ENCODE results near the gene TNFRSF4. TPM values are rescaled to one million over a fixed set of nuclear protein-coding genes. Genes with fewer than 3 reads are reported as not detected.
"Not testable (repeated sequence)": the region's sequence is repeated elsewhere in the genome, so short reads cannot be mapped to it uniquely, and the experiment has no call there.

Gene TNFRSF4
- total and polyA plus RNA-seq, 9 donors: 1.5 to 3.3 (median 2.1) TPM

DNA sequence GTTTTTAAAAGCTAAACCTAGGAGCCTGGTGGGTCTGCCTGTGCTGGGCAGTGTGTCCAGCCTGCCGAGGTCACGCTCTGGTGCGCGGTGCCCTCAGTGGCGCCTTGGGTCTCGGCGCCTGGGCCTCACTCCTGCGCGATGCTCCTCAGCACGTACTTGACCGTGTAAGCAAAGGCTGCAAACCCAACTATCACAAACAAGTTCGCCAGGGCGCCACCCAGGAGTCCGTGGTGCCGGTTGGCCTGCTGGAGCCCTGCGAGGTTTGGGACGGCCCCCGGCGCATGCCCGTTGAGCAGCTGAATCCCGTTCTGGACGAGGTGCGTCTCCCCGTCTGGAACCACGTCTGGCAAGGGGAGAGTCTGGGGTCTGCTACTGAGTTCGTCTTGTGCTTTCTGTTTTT, 41.1 kb upstream of the TNFRSF4 start:
- no peak overlapping the region for H3K27ac ChIP-seq (ENCODE audit: low read length)
- no peaks in the 10 kb centered on the region for H3K27me3 ChIP-seq (ENCODE audit: control insufficient read depth, insufficient read depth, low read length)
- no peak for DNase-seq
- H3K36me3 ChIP-seq (ENCODE audit: control insufficient read depth, insufficient read depth, low read length): peaks cover 65% of the 10 kb centered on the region
- WGBS (ENCODE audit: insufficient coverage): 94% methylated on average over 26 of the region's 26 CpGs
- no peaks in the 10 kb centered on the region for H3K9me3 ChIP-seq (replicated peaks; ENCODE audit: control insufficient read depth, low read depth, low read length)
- H3K4me3 ChIP-seq (ENCODE audit: low read length): no peak overlapping the region
- no peaks in the 10 kb centered on the region for H3K4me1 ChIP-seq (ENCODE audit: control insufficient read depth, insufficient read depth, low read length)

DNA sequence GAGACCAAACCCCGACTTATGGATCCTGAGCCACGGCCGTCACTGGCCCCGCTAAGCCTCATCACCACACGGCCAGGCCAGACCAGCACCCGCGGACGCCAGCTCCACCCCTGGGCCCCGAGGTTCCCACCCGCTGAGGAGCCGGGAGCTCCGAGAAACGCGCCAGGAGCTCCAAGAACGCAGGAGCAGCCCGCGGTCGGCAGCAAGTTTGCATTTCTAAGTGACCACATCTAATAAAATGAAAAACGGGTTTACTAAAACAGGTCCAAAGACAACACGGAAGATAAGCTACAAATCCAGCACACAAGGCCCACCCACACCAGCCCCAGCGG, 40.7 kb upstream of the TNFRSF4 start:
- 86% methylated on average over 20 of the region's 21 CpGs for WGBS (ENCODE audit: insufficient coverage)
- H3K36me3 ChIP-seq (ENCODE audit: control insufficient read depth, insufficient read depth, low read length): peaks cover 61% of the 10 kb centered on the region

DNA sequence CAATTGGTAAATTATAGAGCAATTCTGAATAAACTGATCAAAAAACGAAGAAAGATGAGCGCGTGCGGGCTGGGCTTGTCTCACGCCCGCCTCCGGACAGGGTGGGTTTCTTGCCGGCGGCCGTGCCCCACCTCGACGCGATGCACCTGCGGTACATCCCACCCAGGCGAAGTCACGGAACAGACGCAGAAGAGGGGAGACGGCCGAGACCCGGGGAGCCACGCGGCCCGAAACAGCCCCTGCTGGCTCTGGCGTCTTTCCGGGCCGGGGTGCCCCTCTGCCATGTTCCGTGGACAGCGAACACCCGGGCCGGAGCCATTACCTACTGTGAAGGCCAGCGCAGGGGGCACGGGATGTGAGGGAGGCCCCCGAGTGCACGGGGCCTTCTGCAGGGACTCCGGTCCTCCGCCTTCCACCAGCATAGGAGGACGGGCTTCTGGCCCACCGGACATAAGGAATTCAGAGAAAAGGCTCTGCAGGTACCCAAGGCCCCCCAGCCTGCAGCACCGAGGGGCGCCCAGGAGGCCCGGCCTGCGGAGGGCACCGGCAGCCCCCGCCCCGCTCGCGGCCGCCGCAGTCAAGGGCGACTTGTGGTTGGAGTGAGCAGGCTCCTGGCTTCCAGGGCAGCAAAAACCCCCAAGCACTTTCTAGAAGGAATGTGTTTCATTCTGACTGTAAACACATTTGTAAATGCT, 40.2 kb upstream of the TNFRSF4 start:
- Histone ChIP-seq H3K27me3 (ENCODE audit: control insufficient read depth, insufficient read depth, low read length) (no peaks in the 10 kb centered on the region), H3K9me3 (replicated peaks; ENCODE audit: control insufficient read depth, low read depth, low read length) (no peaks in the 10 kb centered on the region), H3K36me3 (ENCODE audit: control insufficient read depth, insufficient read depth, low read length) (peaks cover 57% of the 10 kb centered on the region), H3K4me3 (ENCODE audit: low read length) (no peak overlapping the region), H3K4me1 (ENCODE audit: control insufficient read depth, insufficient read depth, low read length) (no peaks in the 10 kb centered on the region), H3K27ac (ENCODE audit: low read length) (no peak overlapping the region)
- 93% methylated on average over 47 of the region's 50 CpGs for WGBS (ENCODE audit: insufficient coverage)
- no peak for DNase-seq

More for the DNA sequence above, 40.7 kb upstream of the TNFRSF4 start:
- Histone ChIP-seq H3K9me3 (replicated peaks; ENCODE audit: control insufficient read depth, low read depth, low read length) (no peaks in the 10 kb centered on the region), H3K27me3 (ENCODE audit: control insufficient read depth, insufficient read depth, low read length) (no peaks in the 10 kb centered on the region), H3K27ac (ENCODE audit: low read length) (no peak overlapping the region), H3K4me1 (ENCODE audit: control insufficient read depth, insufficient read depth, low read length) (no peaks in the 10 kb centered on the region), H3K4me3 (ENCODE audit: low read length) (no peak overlapping the region)
- no peak for DNase-seq

DNA sequence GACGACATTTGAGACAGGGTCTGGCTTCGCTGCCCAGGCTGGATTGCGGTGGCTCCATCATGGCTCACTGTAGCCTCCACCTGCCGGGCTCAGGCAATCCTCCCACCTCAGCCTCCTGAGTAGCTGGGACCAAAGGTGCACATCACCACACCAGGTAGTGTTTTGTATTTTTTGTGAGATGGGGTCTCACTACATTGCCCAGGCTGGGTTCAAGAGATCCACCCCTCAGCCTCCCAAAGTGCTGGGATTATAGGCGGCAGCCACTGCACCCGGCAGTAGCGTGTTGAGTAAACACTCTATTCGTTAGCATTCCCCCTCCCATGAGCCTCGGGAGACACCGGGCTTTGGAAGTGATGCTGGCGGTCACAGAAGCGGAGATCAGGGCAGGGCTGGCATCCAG, 39.4 kb upstream of the TNFRSF4 start:
- Histone ChIP-seq H3K9me3 (replicated peaks; ENCODE audit: control insufficient read depth, low read depth, low read length) (no peaks in the 10 kb centered on the region), H3K27ac (ENCODE audit: low read length) (no peak overlapping the region), H3K4me3 (ENCODE audit: low read length) (no peak overlapping the region), H3K36me3 (ENCODE audit: control insufficient read depth, insufficient read depth, low read length) (peaks cover 51% of the 10 kb centered on the region), H3K27me3 (ENCODE audit: control insufficient read depth, insufficient read depth, low read length) (no peaks in the 10 kb centered on the region), H3K4me1 (ENCODE audit: control insufficient read depth, insufficient read depth, low read length) (no peaks in the 10 kb centered on the region)
- 90% methylated on average over 11 of the region's 12 CpGs for WGBS (ENCODE audit: insufficient coverage)
- DNase-seq: no peak

DNA sequence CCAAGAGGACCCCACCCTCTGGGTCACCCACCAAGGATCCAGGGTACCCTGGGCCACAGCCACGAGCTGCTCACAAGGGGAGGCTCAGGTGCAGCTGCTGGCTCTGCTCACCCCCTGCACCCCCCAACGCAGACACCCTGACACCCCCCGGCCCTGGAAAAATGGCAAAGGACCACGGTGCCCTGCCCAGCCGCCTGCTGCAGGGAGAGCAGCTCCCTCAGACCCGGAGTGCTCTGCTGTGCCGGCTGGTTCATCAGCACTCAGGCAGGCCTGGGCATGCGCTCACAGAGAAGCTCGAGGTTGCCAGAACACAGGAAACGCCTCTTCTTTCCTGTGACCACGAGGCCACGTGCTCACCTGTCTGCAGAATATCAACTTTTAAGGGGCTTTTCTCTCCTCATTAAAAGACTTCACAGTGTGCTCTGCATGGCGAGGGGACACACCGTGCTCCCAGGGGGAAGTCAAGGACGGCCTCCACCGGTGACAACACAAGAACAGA, 36.9 kb upstream of the TNFRSF4 start:
- Histone ChIP-seq H3K27me3 (ENCODE audit: control insufficient read depth, insufficient read depth, low read length) (peaks cover 20% of the 10 kb centered on the region), H3K36me3 (ENCODE audit: control insufficient read depth, insufficient read depth, low read length) (peaks cover 36% of the 10 kb centered on the region), H3K9me3 (replicated peaks; ENCODE audit: control insufficient read depth, low read depth, low read length) (no peaks in the 10 kb centered on the region), H3K4me1 (ENCODE audit: control insufficient read depth, insufficient read depth, low read length) (peaks cover 11% of the 10 kb centered on the region), H3K27ac (ENCODE audit: low read length) (no peak overlapping the region), H3K4me3 (ENCODE audit: low read length) (no peak overlapping the region)
- DNase-seq: no peak
- 69% methylated on average over 16 of the region's 16 CpGs for whole genome bisulfite sequencing (ENCODE audit: insufficient coverage)

DNA sequence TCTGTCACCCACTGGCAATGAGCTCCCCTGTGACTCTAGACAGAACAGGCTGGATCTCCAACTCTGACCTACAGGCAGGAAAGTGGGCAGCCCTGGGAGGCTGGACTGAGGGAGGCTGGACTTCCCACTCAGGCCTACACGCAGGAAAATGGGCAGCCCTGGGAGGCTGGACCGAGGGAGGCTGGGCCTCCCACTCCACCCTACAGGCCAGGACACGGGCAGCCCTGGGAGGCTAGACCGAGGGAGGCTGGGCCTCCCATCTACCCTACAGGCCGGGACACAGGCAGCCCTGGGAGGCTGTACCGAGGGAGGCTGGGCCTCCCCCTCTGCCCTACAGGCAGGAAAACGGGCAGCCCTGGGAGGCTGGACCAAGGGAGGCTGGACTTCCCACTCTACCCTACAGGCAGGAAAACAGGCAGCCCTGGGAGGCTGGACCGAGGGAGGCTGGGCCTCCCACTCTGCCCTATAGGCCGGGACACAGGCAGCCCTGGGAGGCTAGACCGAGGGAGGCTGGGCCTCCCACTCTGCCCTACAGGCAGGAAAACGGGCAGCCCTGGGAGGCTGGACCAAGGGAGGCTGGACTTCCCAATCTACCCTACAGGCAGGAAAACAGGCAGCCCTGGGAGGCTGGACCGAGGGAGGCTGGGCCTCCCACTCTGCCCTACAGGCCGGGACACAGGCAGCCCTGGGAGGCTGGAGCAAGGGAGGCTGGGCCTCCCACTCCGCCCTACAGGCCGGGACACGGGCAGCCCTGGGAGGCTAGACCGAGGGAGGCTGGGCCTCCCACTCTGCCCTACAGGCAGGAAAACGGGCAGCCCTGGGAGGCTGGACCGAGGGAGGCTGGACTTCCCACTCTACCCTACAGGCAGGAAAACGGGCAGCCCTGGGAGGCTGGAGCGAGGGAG, 34.3 kb upstream of the TNFRSF4 start:
- Histone ChIP-seq H3K27me3 (ENCODE audit: control insufficient read depth, insufficient read depth, low read length) (peaks cover 33% of the 10 kb centered on the region), H3K4me1 (ENCODE audit: control insufficient read depth, insufficient read depth, low read length) (peaks cover 20% of the 10 kb centered on the region), H3K36me3 (ENCODE audit: control insufficient read depth, insufficient read depth, low read length) (peaks cover 12% of the 10 kb centered on the region)
- DNase-seq; H3K27ac ChIP-seq (ENCODE audit: low read length); H3K9me3 ChIP-seq (replicated peaks; ENCODE audit: control insufficient read depth, low read depth, low read length); H3K4me3 ChIP-seq (ENCODE audit: low read length): not testable (repeated sequence)
- WGBS (ENCODE audit: insufficient coverage): 92% methylated on average over 9 of the region's 21 CpGs

DNA sequence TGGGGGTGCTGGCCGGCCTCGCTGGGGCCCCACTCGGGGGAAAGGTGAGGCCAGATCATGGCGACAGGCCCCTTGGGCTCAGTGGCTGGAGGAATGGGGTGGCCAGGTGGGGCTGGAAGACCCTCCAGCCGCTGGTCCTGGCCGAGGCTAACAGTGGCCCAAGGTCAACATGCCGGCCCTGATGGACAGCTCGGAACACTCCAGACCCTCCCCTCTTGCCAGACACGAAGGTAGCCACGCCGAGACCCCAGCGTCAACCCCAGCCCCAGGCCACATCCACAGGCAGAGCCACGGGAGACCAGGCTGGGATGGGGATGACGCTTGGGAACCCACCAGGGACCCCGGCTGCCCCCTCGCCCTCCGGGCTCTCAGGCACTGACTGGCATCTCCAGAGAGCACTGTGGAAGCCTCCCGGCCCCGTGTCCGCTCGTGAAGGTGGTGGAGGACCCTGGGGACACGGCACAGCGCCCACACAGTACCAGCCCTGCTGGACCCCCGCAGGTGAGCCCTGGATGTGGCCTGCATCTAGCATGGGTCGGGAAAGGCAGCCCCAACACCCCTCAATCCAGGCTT, 33.5 kb upstream of the TNFRSF4 start:
- WGBS (ENCODE audit: insufficient coverage): 46% methylated on average over 17 of the region's 25 CpGs
- Histone ChIP-seq H3K4me1 (ENCODE audit: control insufficient read depth, insufficient read depth, low read length) (peaks cover 20% of the 10 kb centered on the region), H3K36me3 (ENCODE audit: control insufficient read depth, insufficient read depth, low read length) (peaks cover 4% of the 10 kb centered on the region), H3K27me3 (ENCODE audit: control insufficient read depth, insufficient read depth, low read length) (peaks cover 33% of the 10 kb centered on the region), H3K27ac (ENCODE audit: low read length) (no peak overlapping the region), H3K9me3 (replicated peaks; ENCODE audit: control insufficient read depth, low read depth, low read length) (no peaks in the 10 kb centered on the region), H3K4me3 (ENCODE audit: low read length) (no peak overlapping the region)
- no peak for DNase-seq

DNA sequence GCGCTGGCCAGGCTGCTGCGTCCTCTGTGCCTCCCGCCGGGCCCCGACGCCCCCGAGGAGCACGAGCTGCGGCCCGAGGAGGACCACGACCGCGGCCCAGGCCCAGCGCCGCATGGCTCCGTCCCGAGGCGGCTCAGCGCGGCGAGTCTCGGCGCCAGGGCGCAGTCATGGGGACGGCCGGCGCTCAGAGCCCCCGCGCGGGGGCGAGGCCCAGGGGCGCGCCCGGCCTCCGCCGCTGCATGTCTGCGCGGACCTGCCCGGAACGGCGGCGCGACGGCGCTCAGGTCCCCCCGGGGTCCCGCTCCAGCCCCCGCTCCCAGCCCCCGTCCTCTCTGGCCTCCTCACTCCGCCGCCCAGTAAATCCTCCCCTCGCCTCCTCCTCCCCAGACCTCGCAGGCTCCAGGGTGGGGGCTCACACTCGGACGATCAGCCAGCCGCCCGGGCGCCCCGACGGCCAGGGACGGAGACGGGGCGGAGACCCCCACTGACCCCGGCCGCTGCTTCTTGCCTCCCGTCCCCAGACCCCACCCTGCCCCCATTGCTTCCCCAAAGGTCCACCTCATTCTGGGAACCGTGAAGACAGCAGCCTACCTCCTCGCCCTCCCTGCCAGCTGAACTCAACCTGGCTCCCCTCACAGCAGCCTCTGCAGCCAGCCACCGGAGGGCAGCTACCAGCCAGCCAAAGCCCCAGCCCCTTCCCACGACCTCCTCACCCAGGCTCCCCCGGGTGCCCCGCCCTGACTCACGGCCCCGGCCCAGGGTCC, 32.8 kb upstream of the TNFRSF4 start, which contains the start of gene C1QTNF12:
Gene C1QTNF12 (minus strand): TSS at position 146 of the 764 bp plus-strand sequence. CDS start 32 bp downstream, at position 114.
- H3K4me3 ChIP-seq (ENCODE audit: low read length): no peak within 1 kb of the TSS
- H3K27me3 ChIP-seq (ENCODE audit: control insufficient read depth, insufficient read depth, low read length): peaks cover 33% of the 10 kb centered on the region
- DNase-seq: no peak
- H3K9me3 ChIP-seq (replicated peaks; ENCODE audit: control insufficient read depth, low read depth, low read length): no peaks in the 10 kb centered on the region
- H3K4me1 ChIP-seq (ENCODE audit: control insufficient read depth, insufficient read depth, low read length): peaks cover 20% of the 10 kb centered on the region
- peaks cover 3% of the 10 kb centered on the region for H3K36me3 ChIP-seq (ENCODE audit: control insufficient read depth, insufficient read depth, low read length)
- H3K27ac ChIP-seq (ENCODE audit: low read length): no peak within 1 kb of the TSS
- WGBS (ENCODE audit: insufficient coverage): 2% methylated on average over 70 of the region's 74 CpGs

DNA sequence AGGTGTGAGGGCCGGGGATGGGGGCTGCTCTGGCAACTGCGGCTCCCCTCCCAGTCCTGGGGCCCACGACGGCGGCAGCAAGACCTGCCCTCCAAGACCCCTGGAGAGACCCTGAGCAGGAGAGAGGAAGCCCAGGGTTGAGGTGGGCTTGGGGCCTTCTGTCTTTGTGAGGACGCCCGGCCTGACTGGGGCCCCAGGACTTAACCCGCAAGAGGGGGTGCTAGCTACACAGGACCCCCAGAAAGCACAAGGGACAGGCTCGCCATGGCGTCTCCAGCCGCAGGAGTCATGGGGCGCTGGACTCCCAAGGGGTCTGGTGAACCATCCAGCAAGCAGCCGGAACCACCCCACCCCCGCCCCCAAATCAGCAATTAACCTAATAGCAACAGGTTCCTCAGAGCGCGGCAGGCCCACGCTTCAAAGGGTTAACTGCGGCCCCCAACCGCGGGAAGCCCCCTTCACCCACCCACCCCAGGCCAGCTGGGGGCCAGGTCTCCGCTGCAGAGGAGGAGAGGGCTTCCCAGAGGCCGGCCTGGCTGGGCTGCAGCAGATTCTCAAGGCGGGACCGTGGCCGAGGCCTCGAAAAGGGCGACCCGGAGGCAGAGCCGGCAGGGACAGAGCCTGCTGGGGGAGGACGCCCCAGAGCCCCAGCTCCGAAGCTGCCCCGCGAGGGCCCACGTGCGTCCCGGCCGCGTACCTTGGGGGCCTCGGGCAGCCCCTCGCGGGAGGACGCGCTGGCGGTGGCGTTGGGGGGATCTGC, 32.0 kb upstream of the TNFRSF4 start:
- Histone ChIP-seq H3K4me3 (ENCODE audit: low read length) (no peak overlapping the region), H3K9me3 (replicated peaks; ENCODE audit: control insufficient read depth, low read depth, low read length) (no peaks in the 10 kb centered on the region), H3K27me3 (ENCODE audit: control insufficient read depth, insufficient read depth, low read length) (peaks cover 39% of the 10 kb centered on the region), H3K4me1 (ENCODE audit: control insufficient read depth, insufficient read depth, low read length) (peaks cover 20% of the 10 kb centered on the region), H3K27ac (ENCODE audit: low read length) (no peak overlapping the region), H3K36me3 (ENCODE audit: control insufficient read depth, insufficient read depth, low read length) (peaks cover 2% of the 10 kb centered on the region)
- WGBS (ENCODE audit: insufficient coverage): 20% methylated on average over 39 of the region's 45 CpGs
- DNase-seq: no peak
